ACC112 (cell line): ENCODE data around the gene TRIM71.

Source experiments
- H2AFZ ChIP-seq: fragments of 200-600 bp; sonication (generic); one replicate; pipeline ENCODE4 v1.6.0; 2017; ENCODE audit warnings: antibody characterized with exemption, low read length; ENCODE audit not compliant: unreplicated experiment
- H3K27ac ChIP-seq: fragments of 200-600 bp; sonication (generic); 2 replicates; pipeline ENCODE4 v1.5.1; 2014; ENCODE audit warnings: low read depth, mild to moderate bottlenecking, antibody characterized with exemption, low read length, moderate library complexity
- H3K27me3 ChIP-seq: fragments of 200-600 bp; sonication (generic); 2 replicates; pipeline ENCODE4 v1.6.1; 2014; ENCODE audit warnings: mild to moderate bottlenecking, antibody characterized with exemption, low read length, moderate library complexity, mixed read lengths; ENCODE audit not compliant: insufficient read depth
- H3K36me3 ChIP-seq: fragments of 200-600 bp; sonication (generic); 2 replicates; pipeline ENCODE4 v1.6.1; 2016; ENCODE audit warnings: mild to moderate bottlenecking, antibody characterized with exemption, low read length, moderate library complexity, mixed read lengths; ENCODE audit not compliant: insufficient read depth
- H3K4me1 ChIP-seq: fragments of 200-600 bp; sonication (generic); one replicate; pipeline ENCODE4 v1.6.1; 2016; ENCODE audit warnings: low read length, mixed read lengths; ENCODE audit not compliant: insufficient read depth, unreplicated experiment, control insufficient read depth
- H3K4me3 ChIP-seq: fragments of 200-600 bp; sonication (generic); 2 replicates; pipeline ENCODE4 v1.5.1; 2014; ENCODE audit warnings: mild to moderate bottlenecking, low read depth, low read length
- H3K79me2 ChIP-seq: fragments of 200-600 bp; sonication (generic); one replicate; pipeline ENCODE4 v1.6.0; 2016; ENCODE audit warnings: low read length; ENCODE audit not compliant: control insufficient read depth, unreplicated experiment, insufficient read depth

Gene TRIM71

GRCh38 chr3:32866533-32866932, 48.7 kb downstream of the TRIM71 start:
- H3K4me1 ChIP-seq = no peaks in the 10 kb centered on the region
- H3K27ac ChIP-seq = no peak overlapping the region
- no peaks in the 10 kb centered on the region for H3K36me3 ChIP-seq
- H3K4me3 ChIP-seq = no peak overlapping the region
- H3K27me3 ChIP-seq = no peaks in the 10 kb centered on the region
- H2AFZ ChIP-seq = no peak overlapping the region
- H3K79me2 ChIP-seq = no peaks in the 10 kb centered on the region

DNA sequence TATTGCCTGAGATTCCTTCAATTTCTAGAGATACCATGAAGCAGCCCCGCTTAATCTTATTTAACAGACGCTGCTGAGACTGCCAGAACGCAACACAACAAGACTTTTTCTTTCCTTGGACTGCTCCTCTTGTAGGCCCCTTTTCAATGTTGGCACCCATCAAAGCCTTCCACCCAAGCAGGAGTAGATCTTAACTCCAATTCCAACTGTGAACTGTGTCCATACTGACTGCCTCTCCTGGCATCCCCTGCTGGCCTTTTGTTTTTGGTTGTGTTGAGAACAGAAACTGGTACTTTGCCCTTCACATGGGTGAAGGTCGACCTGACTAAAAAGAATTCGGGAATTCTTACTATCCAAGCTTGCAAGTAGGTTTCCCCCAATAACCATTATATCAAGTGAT, 50.2 kb downstream of the TRIM71 start:
- H3K27ac ChIP-seq = no peak overlapping the region
- no peaks in the 10 kb centered on the region for H3K4me1 ChIP-seq
- H3K4me3 ChIP-seq = no peak overlapping the region

GRCh38 chr3:32868719-32869512, 51.1 kb downstream of the TRIM71 start:
- H2AFZ ChIP-seq = no peak overlapping the region
- H3K4me3 ChIP-seq = no peak overlapping the region
- no peaks in the 10 kb centered on the region for H3K36me3 ChIP-seq
- no peaks in the 10 kb centered on the region for H3K79me2 ChIP-seq
- H3K27me3 ChIP-seq = peaks cover 3% of the 10 kb centered on the region; the same call in 1 of the 2 replicates
- no peak overlapping the region for H3K27ac ChIP-seq
- H3K4me1 ChIP-seq = no peaks in the 10 kb centered on the region

More for the DNA sequence above, 50.2 kb downstream of the TRIM71 start:
- H3K36me3 ChIP-seq = no peaks in the 10 kb centered on the region
- H3K27me3 ChIP-seq = peaks cover 3% of the 10 kb centered on the region; the same call in 1 of the 2 replicates
- H2AFZ ChIP-seq = no peak overlapping the region
- H3K79me2 ChIP-seq = no peaks in the 10 kb centered on the region

GRCh38 chr3:32869513-32870047, 51.8 kb downstream of the TRIM71 start:
- Histone ChIP-seq H2AFZ (no peak overlapping the region), H3K27me3 (peaks cover 3% of the 10 kb centered on the region; the same call in 1 of the 2 replicates), H3K27ac (no peak overlapping the region), H3K79me2 (no peaks in the 10 kb centered on the region), H3K4me1 (no peaks in the 10 kb centered on the region), H3K36me3 (no peaks in the 10 kb centered on the region), H3K4me3 (no peak overlapping the region)

DNA sequence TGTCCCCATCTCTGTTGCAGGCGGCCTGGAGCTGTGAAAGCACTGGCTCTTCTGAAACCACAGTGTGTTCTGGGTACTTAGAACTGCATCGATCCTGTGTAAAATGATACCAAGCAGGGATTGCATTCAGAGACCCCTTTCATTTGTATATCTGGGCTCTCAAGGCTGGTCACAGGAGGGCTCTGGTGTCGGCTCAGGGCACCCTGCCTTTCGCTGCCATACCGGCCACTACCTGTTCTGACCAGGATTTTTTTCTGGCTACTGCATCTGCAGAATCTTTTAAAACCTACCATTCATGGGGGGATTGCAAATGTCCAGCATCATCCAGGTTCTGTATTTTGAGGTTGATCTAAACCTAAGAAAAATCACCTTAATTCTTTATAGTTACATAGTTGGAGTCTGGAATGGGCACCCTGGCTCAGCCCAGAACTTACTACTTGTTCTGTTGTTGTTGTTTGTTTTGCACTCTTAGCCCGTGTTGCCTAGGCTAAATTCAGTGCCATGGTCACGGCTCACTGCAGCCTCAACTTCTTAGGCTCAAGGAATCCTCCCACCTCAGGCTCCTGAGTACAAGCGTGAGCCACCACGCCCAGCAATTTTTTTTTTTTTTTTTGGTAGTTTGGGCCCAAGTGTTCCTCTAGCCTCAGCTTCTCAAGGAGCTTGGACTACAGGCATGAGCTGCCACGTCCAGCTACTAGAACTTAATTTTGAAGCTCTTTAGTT, 52.7 kb downstream of the TRIM71 start:
- H2AFZ ChIP-seq = no peak overlapping the region
- H3K4me1 ChIP-seq = peaks cover 5% of the 10 kb centered on the region
- no peaks in the 10 kb centered on the region for H3K36me3 ChIP-seq
- H3K27me3 ChIP-seq = peaks cover 3% of the 10 kb centered on the region; the same call in 1 of the 2 replicates
- no peaks in the 10 kb centered on the region for H3K79me2 ChIP-seq
- H3K4me3 ChIP-seq = no peak overlapping the region
- H3K27ac ChIP-seq = no peak overlapping the region

GRCh38 chr3:32871273-32871672, 53.5 kb downstream of the TRIM71 start:
- Histone ChIP-seq H3K36me3 (no peaks in the 10 kb centered on the region), H3K4me1 (peaks cover 11% of the 10 kb centered on the region), H2AFZ (no peak overlapping the region), H3K27me3 (peaks cover 3% of the 10 kb centered on the region; the same call in 1 of the 2 replicates), H3K4me3 (no peak overlapping the region), H3K79me2 (no peaks in the 10 kb centered on the region), H3K27ac (no peak overlapping the region)

DNA sequence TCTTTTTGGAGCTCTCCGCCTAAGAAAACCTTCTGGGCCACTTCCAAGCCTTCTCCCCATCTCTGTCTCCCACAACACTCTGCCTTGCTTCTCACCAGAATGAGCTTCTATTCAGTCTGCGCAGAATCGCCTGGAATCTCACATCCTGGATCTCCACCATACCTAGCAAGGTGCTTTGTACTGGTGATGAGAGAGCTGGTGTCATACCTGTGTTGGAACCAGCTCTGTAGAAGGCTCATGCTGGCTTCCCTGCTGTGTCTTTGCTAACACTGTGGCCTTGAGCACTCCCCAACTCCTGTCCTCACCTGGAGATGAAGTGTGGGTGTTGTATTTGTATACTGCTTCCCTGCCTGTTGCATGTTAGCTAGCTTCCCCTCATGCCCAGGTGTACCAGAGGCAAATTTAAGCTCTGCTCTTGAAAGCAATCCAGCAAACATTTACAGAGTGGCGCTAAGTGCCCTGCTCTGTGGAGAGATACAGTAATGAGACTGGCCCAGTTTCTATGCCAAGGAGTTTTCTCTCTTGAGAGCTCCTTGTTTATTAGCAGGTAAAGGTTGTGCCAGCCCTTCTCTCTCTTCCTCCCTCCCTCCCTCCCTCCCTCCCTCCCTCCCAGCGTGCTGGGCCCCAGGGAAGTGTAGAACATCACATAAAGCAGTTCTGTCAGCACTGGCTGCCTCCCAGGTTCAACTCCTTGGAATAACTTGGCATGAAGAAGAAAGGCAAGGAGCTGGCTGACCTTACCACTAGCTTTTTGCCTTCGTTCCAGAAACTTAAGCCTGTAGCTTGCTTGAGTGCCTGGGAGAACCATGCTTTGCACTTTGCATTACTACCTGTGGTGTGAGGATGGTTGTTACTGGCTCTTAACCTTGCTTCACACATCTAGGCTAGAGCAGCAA, 54.9 kb downstream of the TRIM71 start:
- Histone ChIP-seq H3K4me3 (no peak overlapping the region), H2AFZ (no peak overlapping the region), H3K79me2 (no peaks in the 10 kb centered on the region), H3K4me1 (peaks cover 11% of the 10 kb centered on the region), H3K27me3 (peaks cover 3% of the 10 kb centered on the region; the same call in 1 of the 2 replicates), H3K27ac (no peak overlapping the region), H3K36me3 (no peaks in the 10 kb centered on the region)

GRCh38 chr3:32873531-32874130, 55.8 kb downstream of the TRIM71 start:
- H2AFZ ChIP-seq = no peak overlapping the region
- no peaks in the 10 kb centered on the region for H3K79me2 ChIP-seq
- H3K4me3 ChIP-seq = no peak overlapping the region
- no peak overlapping the region for H3K27ac ChIP-seq
- H3K27me3 ChIP-seq = peaks cover 3% of the 10 kb centered on the region; the same call in 1 of the 2 replicates
- H3K36me3 ChIP-seq = no peaks in the 10 kb centered on the region
- peaks cover 11% of the 10 kb centered on the region for H3K4me1 ChIP-seq

GRCh38 chr3:32876920-32877319, 59.1 kb downstream of the TRIM71 start:
- Histone ChIP-seq H3K4me1 (peaks cover 11% of the 10 kb centered on the region), H3K27ac (no peak overlapping the region), H2AFZ (no peak overlapping the region), H3K36me3 (no peaks in the 10 kb centered on the region), H3K4me3 (no peak overlapping the region), H3K27me3 (peaks cover 3% of the 10 kb centered on the region; the same call in 1 of the 2 replicates), H3K79me2 (no peaks in the 10 kb centered on the region)

DNA sequence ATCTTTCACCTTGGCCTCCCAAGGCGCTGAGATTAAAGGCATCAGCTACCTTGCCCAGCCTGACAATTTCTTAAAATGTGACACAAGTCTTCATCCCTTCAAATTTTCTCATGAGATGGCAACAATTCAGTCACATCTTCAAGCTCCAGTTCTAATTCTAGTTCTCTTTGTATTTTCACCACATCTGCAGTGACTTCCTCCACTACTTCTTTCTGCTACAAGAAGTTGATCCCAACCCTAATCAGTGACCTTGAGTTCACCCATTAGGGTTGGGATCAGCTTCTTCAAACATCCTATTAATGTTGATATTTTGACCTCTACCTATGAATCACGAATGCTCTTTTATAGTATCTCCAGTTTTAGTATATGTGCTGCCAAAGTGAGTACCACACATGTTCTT, 59.8 kb downstream of the TRIM71 start:
- Histone ChIP-seq H3K36me3 (no peaks in the 10 kb centered on the region), H3K4me3 (no peak overlapping the region)

More for the DNA sequence above, 59.8 kb downstream of the TRIM71 start:
- Histone ChIP-seq H3K4me1 (peaks cover 11% of the 10 kb centered on the region), H3K79me2 (no peaks in the 10 kb centered on the region), H3K27ac (no peak overlapping the region), H3K27me3 (peaks cover under 1% of the 10 kb centered on the region; the same call in 1 of the 2 replicates), H2AFZ (no peak overlapping the region)
